ENCODE results near the gene SLC16A9. TPM values are rescaled to one million over a fixed set of nuclear protein-coding genes. Genes with fewer than 3 reads are reported as not detected.
"Not testable (repeated sequence)": the region's sequence is repeated elsewhere in the genome, so short reads cannot be mapped to it uniquely, and the experiment has no call there.

The SLC16A9 gene
- total RNA-seq, 4 donors from 2014 or later = 35.6 to 63.8 (median 41.6) TPM

- peaks cover 23 to 29% of the 10 kb centered on the region in 2 donors for H3K4me1 ChIP-seq
- no peaks in the 10 kb centered on the region for H3K36me3 ChIP-seq
- H3K27ac ChIP-seq = peak overlapping the region; percentile 75 to 91 (median 89)
- intact Hi-C loops (cut with DNase I) = no loop called here
- peak; percentile 75 to 78 for DNase-seq
- WGBS, 2 donors = 17 to 22% methylated on average over 7 of the region's 7 CpGs
- TF ChIP-seq POLR2A (IDR thresholded peaks at IDR 0.05) = no peak
- TF ChIP-seq CTCF (IDR thresholded peaks at IDR 0.05) = peak in 2 of 6 experiments; percentile 5 to 9
- H3K9me3 ChIP-seq = no peaks in the 10 kb centered on the region
- no peak overlapping the region for H3K4me3 ChIP-seq (replicated peaks in 1 of 3)
- no peaks in the 10 kb centered on the region for H3K27me3 ChIP-seq
These were observed 60.9 kb downstream of the SLC16A9 start for GRCh38 chr10:59648711-59649201.

GRCh38 chr10:59644841-59645240 is 64.8 kb downstream of the SLC16A9 start:
- Histone ChIP-seq H3K9me3 (no peaks in the 10 kb centered on the region), H3K4me1 (peaks cover 20 to 27% of the 10 kb centered on the region in 2 donors), H3K36me3 (no peaks in the 10 kb centered on the region), H3K27ac (no peak overlapping the region), H3K4me3 (replicated peaks in 1 of 3) (no peak overlapping the region), H3K27me3 (no peaks in the 10 kb centered on the region)
- TF ChIP-seq POLR2A (IDR thresholded peaks at IDR 0.05) (no peak), CTCF (IDR thresholded peaks at IDR 0.05) (no peak)
- intact Hi-C loops (cut with DNase I) = no loop called here
- no peak for DNase-seq

DNA sequence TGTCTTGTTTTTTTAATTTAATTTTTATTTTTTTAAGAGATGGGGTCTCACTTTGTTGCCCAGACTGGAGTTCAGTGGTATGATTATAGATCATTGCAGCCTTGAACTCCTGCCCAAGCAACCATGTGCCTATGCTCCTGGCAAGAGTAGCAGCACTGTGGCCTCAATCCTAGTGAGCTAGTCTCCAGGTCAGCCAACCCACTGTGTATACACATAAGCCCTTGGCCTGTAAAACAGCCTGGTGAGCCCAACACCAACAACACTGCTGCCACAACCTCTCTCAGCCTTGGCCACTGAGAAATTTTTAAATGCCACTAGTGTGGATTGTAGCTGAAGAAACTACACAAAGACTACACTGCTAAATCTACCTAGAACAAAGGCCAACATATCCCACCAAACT is 68.0 kb downstream of the SLC16A9 start:
- H3K4me3 ChIP-seq (replicated peaks in 1 of 3); H3K27ac ChIP-seq; H3K4me1 ChIP-seq; intact Hi-C loops (cut with DNase I); H3K27me3 ChIP-seq; H3K36me3 ChIP-seq; DNase-seq; H3K9me3 ChIP-seq: not testable (repeated sequence)

DNA sequence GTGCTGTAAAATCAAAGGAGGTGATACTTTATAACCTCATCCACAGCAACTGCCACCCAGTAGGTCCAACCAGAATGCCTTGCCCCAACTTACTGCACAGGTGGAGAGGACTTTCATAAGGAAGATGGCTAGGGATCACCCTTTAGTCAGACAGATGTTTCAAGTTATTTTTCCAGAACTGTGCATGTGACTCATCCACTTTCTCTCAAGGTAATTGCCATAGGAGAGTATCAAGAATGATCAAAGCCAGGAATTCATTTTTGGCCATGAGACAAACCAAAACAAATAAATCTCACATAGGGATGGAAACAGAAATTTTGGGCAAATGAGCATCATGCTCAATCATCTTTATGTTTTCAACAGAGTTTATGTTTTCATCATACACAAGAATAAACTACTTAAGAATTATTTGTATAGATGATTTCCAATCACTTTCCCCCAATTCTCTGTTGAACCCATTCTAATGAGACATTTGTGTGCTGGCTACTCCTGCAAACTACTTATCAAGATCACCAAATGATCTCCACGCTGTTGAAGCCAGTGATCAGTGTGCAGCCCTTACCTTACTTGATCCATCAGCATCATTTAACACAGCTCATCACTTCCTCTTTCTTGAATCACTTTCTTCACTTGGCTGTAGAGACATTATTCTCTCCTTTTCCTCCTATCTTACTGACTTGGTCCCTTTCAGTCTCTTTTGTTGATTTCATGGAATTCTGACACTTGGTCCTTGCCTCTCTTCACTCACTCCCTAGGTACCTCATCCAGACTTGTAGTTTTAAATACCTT is 74.0 kb downstream of the SLC16A9 start:
- Histone ChIP-seq H3K4me3 (replicated peaks in 1 of 3) (no peak overlapping the region), H3K27ac (no peak overlapping the region), H3K9me3 (no peaks in the 10 kb centered on the region), H3K27me3 (no peaks in the 10 kb centered on the region), H3K36me3 (no peaks in the 10 kb centered on the region), H3K4me1 (no peaks in the 10 kb centered on the region)
- WGBS, 2 donors = 90 to 92% methylated on average over 1 of the region's 1 CpG
- no peak for DNase-seq
- TF ChIP-seq CTCF (IDR thresholded peaks at IDR 0.05) (no peak), POLR2A (IDR thresholded peaks at IDR 0.05) (no peak)
- intact Hi-C loops (cut with DNase I) = no loop called here

DNA sequence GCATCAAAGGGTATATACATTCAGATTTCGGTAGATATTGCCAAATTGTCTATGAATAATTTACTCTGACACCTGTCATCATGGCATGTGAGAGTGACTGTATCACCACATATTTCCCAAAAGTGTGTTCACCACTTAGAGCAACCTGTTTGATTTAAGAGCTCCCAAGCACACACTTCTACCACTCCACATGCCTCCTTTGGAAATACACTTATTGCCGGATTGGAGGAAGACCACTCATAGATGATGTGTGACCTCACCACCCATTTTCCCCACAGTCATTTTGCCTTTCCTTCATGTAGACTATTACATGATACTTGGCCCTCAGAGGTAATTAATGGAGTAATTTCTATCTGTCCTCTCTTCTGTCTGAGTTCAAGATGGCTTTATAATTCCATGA is 75.5 kb downstream of the SLC16A9 start:
- no peaks in the 10 kb centered on the region for H3K36me3 ChIP-seq
- no peaks in the 10 kb centered on the region for H3K9me3 ChIP-seq
- TF ChIP-seq POLR2A (IDR thresholded peaks at IDR 0.05) (no peak), CTCF (IDR thresholded peaks at IDR 0.05) (no peak)
- no peaks in the 10 kb centered on the region for H3K27me3 ChIP-seq
- H3K27ac ChIP-seq = no peak overlapping the region
- WGBS, 2 donors = 69 to 71% methylated on average over 2 of the region's 2 CpGs
- H3K4me3 ChIP-seq (replicated peaks in 1 of 3) = no peak overlapping the region
- no peaks in the 10 kb centered on the region for H3K4me1 ChIP-seq
- no peak for DNase-seq
- intact Hi-C loops (cut with DNase I) = no loop called here

Measured in thyroid gland (tissue), 4 donors.